ENCODE results near the gene CTSS.

DNA sequence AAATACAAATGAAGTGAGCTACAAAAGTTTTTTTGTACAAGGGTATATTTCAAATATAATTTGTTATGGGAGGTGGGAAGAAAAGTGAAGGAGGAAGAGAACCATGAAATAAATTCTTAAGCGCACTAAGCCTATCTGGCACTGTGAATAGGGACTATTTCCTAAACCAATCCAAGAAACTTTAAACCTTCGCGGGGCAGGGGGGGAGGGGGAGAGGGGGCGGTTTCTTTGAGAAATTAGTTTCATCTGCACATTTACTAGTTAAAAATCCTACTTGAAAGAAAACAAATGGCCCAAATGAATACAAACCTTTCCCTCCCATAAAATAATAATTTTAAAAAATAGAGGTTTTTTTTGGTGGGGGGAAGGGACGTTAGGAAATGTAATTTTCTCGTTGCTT, 69.0 kb downstream of the CTSS start:
- TF ChIP-seq, protein P1, sequence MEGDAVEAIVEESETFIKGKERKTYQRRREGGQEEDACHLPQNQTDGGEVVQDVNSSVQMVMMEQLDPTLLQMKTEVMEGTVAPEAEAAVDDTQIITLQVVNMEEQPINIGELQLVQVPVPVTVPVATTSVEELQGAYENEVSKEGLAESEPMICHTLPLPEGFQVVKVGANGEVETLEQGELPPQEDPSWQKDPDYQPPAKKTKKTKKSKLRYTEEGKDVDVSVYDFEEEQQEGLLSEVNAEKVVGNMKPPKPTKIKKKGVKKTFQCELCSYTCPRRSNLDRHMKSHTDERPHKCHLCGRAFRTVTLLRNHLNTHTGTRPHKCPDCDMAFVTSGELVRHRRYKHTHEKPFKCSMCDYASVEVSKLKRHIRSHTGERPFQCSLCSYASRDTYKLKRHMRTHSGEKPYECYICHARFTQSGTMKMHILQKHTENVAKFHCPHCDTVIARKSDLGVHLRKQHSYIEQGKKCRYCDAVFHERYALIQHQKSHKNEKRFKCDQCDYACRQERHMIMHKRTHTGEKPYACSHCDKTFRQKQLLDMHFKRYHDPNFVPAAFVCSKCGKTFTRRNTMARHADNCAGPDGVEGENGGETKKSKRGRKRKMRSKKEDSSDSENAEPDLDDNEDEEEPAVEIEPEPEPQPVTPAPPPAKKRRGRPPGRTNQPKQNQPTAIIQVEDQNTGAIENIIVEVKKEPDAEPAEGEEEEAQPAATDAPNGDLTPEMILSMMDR (conservative IDR thresholded peaks at IDR 0.05) = no peak
- TF ChIP-seq EZH2 (IDR thresholded peaks at IDR 0.05; ENCODE audit: low read depth) = no peak

Measured in PC-9 (cell line).